ENCODE results near the gene JMY.

JMY gene

GRCh38 chr5:79346420-79346824 lies 110.5 kb downstream of the JMY start:
- peak in 1 of 2 donors; percentile 69 for DNase-seq (ENCODE audit: low read depth in 2 of 2)
- H3K4me3 ChIP-seq (replicated peaks in 1 of 2; ENCODE audit: low read depth in 2 of 2, low read length in 2 of 2): no peak overlapping the region
- no peak for TF ChIP-seq CTCF (IDR thresholded peaks at IDR 0.05; ENCODE audit: low read depth, low read length)

- TF ChIP-seq CTCF (IDR thresholded peaks at IDR 0.05; ENCODE audit: low read depth, low read length): no peak
- no peak for DNase-seq (ENCODE audit: low read depth in 2 of 2)
- H3K4me3 ChIP-seq (replicated peaks in 1 of 2; ENCODE audit: low read depth in 2 of 2, low read length in 2 of 2): no peak overlapping the region
Observed at GRCh38 chr5:79349047-79349446, 113.1 kb downstream of the JMY start.

GRCh38 chr5:79349881-79350280 lies 114.0 kb downstream of the JMY start:
- no peak overlapping the region for H3K4me3 ChIP-seq (replicated peaks in 1 of 2; ENCODE audit: low read depth in 2 of 2, low read length in 2 of 2)
- no peak for DNase-seq (ENCODE audit: low read depth in 2 of 2)
- TF ChIP-seq CTCF (IDR thresholded peaks at IDR 0.05; ENCODE audit: low read depth, low read length): no peak

DNA sequence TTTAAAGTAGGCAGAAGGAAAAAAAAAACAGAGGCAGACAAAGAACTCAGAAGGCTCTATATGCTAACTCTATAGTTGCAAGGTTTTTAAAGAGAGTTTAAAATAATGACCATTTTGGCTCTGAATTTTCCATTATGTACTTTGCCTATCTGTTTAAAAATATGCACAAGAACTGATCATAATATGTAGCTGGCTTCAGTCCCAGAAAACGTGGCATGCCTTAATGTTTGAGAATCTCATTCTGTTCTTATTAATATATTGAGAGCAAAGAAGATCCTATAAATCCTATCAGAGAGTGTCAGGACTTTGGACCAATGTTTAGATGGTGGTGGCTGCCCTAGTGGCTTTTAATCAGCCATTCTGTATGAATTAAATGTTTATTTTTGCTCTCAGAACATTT lies 121.5 kb downstream of the JMY start:
- DNase-seq (ENCODE audit: low read depth in 2 of 2): peak; percentile 12 to 30
- no peak for TF ChIP-seq CTCF (IDR thresholded peaks at IDR 0.05; ENCODE audit: low read depth, low read length)
- no peak overlapping the region for H3K4me3 ChIP-seq (replicated peaks in 1 of 2; ENCODE audit: low read depth in 2 of 2, low read length in 2 of 2)

Measured in cardiac fibroblast (primary cell).